GM23338 (cell line): Measurements from ENCODE around the gene BCL7C. TPM values are rescaled to one million over a fixed set of nuclear protein-coding genes. Genes with fewer than 3 reads are reported as not detected.

ENCODE experiments used
- ATAC-seq: fragments of 200-7000 bp; cut with Tn5 transposase; 3 replicates; pipeline ENCODE4 v1.9.1; 2020
- DNase-seq: peaks from one replicate; pipeline ENCODE4 v3.0.0-alpha.2; 2015; ENCODE audit warnings: low spot score
- H2AFZ ChIP-seq: fragments of 200-600 bp; sonication (generic); 2 replicates; pipeline ENCODE4 v1.8.0; 2016; ENCODE audit warnings: antibody characterized with exemption, mild to moderate bottlenecking, moderate library complexity
- H3F3A ChIP-seq: fragments of 200-600 bp; sonication (generic); replicated peaks from 2 replicates; pipeline ENCODE4 v1.8.0; 2017; ENCODE audit warnings: antibody characterized with exemption, mixed run types, low read depth
- H3K27ac ChIP-seq: fragments of 200-600 bp; sonication (generic); 2 replicates; pipeline ENCODE4 v1.6.1; 2016; ENCODE audit warnings: low read depth
- H3K27me3 ChIP-seq: fragments of 200-600 bp; sonication (generic); 2 replicates; pipeline ENCODE4 v1.8.0; 2016; ENCODE audit warnings: mild to moderate bottlenecking, mixed run types, moderate library complexity; ENCODE audit not compliant: insufficient read depth
- H3K36me3 ChIP-seq: fragments of 200-600 bp; sonication (generic); 2 replicates; pipeline ENCODE4 v1.8.0; 2016; ENCODE audit warnings: mild to moderate bottlenecking; ENCODE audit not compliant: insufficient read depth
- H3K4me1 ChIP-seq: fragments of 200-600 bp; sonication (generic); 2 replicates; pipeline ENCODE4 v1.8.0; 2016; ENCODE audit warnings: mild to moderate bottlenecking, moderate library complexity; ENCODE audit not compliant: insufficient read depth
- H3K4me2 ChIP-seq: fragments of 200-600 bp; sonication (generic); 2 replicates; pipeline ENCODE4 v1.7.1; 2017; ENCODE audit warnings: mixed run types
- H3K4me3 ChIP-seq: fragments of 200-600 bp; sonication (generic); 2 replicates; pipeline ENCODE4 v1.6.1; 2016; ENCODE audit warnings: mixed run types
- H3K79me2 ChIP-seq: fragments of 200-600 bp; sonication (generic); replicated peaks from 2 replicates; pipeline ENCODE4 v1.8.0; 2017; ENCODE audit warnings: mild to moderate bottlenecking; ENCODE audit not compliant: insufficient read depth
- H3K9me2 ChIP-seq: fragments of 200-600 bp; sonication (generic); 2 replicates; pipeline ENCODE4 v1.8.0; 2017; ENCODE audit not compliant: insufficient read depth
- H4K20me1 ChIP-seq: fragments of 200-600 bp; sonication (generic); replicated peaks from 2 replicates; pipeline ENCODE4 v1.8.0; 2017; ENCODE audit warnings: mild to moderate bottlenecking; ENCODE audit not compliant: insufficient read depth
- H3K27ac Mint-ChIP-seq: 2 replicates; pipeline ENCODE4 v1.8.0; 2020; ENCODE audit warnings: inconsistent platforms, mild to moderate bottlenecking, moderate library complexity, mixed read lengths
- H3K27me3 Mint-ChIP-seq: 3 replicates; pipeline ENCODE4 v1.8.0; 2022; ENCODE audit warnings: low read depth, mild to moderate bottlenecking, moderate library complexity, mixed read lengths, inconsistent platforms; ENCODE audit not compliant: insufficient read depth, poor library complexity
- H3K36me3 Mint-ChIP-seq: 3 replicates; pipeline ENCODE4 v1.8.0; 2021; ENCODE audit warnings: low read depth, mild to moderate bottlenecking, inconsistent platforms, moderate library complexity, mixed read lengths
- H3K4me1 Mint-ChIP-seq: 3 replicates; pipeline ENCODE4 v1.8.0; 2020; ENCODE audit warnings: mild to moderate bottlenecking, inconsistent platforms, mixed read lengths
- H3K4me3 Mint-ChIP-seq: 3 replicates; pipeline ENCODE4 v1.8.0; 2021; ENCODE audit warnings: moderate library complexity, mild to moderate bottlenecking, inconsistent platforms, mixed read lengths
- H3K9me3 Mint-ChIP-seq: 3 replicates; pipeline ENCODE4 v1.8.0; 2020; ENCODE audit warnings: moderate library complexity, mild to moderate bottlenecking, inconsistent platforms, mixed read lengths
- CREB1 ChIP-seq: fragments of 250-450 bp; sonication (Bioruptor Pico); IDR thresholded peaks from 2 replicates; pipeline ENCODE4 v1.5.0; 2020; ENCODE audit warnings: low read depth, mild to moderate bottlenecking, moderate library complexity
- EZH2 ChIP-seq: fragments of 200-600 bp; sonication (generic); IDR thresholded peaks from one replicate; pipeline ENCODE4 v1.8.0; 2017; ENCODE audit warnings: antibody characterized with exemption, mild to moderate bottlenecking, low read depth; ENCODE audit not compliant: unreplicated experiment
- JUNB ChIP-seq: IDR thresholded peaks from one replicate; pipeline ENCODE4 v1.6.1; 2016; ENCODE audit warnings: antibody characterized with exemption; ENCODE audit not compliant: unreplicated experiment
- NANOG ChIP-seq: IDR thresholded peaks from 2 replicates; pipeline ENCODE4 v1.6.1; 2016; ENCODE audit warnings: antibody characterized with exemption, borderline replicate concordance
- POLR2AphosphoS5 ChIP-seq: IDR thresholded peaks from 2 replicates; pipeline ENCODE4 v1.6.1; 2016; ENCODE audit warnings: antibody characterized with exemption, low read depth
- STAT1 ChIP-seq: IDR thresholded peaks from one replicate; pipeline ENCODE4 v1.6.1; 2016; ENCODE audit warnings: antibody characterized with exemption; ENCODE audit not compliant: unreplicated experiment
- polyA plus RNA-seq: library from polyadenylated mRNA; unstranded; fragments of >200 nt; fragmentation: Nextera tagmentation; extraction: Ambion mirVana; gene quantifications from 2 replicates; pipeline ENCODE4 v1.2.1, GENCODE V29; 2016
- total RNA-seq: library from RNA; depleted of rRNA; stranded (reverse); fragments of >200 nt; shearing (Covaris generic); gene quantifications from 2 replicates; pipeline ENCODE4 v1.2.3, GENCODE V29; 2014
- TF ChIP-seq, protein P1 (sequence below), 2 experiments: fragments of 200-600 bp in 1 of 2; sonication (generic) in 1 of 2; conservative IDR thresholded peaks; 2 replicates each; pipeline versions ENCODE4 v1.5.1 to v1.6.1; 2016 to 2017; ENCODE audit warnings: antibody characterized with exemption in 2 of 2, low read depth in 2 of 2, mild to moderate bottlenecking in 2 of 2, moderate library complexity in 1 of 2
- TF ChIP-seq, protein P2 (sequence below): IDR thresholded peaks from 2 replicates; pipeline ENCODE4 v1.6.1; 2016; ENCODE audit warnings: antibody characterized with exemption

The BCL7C gene
- total and polyA plus RNA-seq, 2 experiments from 2014 or later, result 17.5 to 22.1 TPM

DNA sequence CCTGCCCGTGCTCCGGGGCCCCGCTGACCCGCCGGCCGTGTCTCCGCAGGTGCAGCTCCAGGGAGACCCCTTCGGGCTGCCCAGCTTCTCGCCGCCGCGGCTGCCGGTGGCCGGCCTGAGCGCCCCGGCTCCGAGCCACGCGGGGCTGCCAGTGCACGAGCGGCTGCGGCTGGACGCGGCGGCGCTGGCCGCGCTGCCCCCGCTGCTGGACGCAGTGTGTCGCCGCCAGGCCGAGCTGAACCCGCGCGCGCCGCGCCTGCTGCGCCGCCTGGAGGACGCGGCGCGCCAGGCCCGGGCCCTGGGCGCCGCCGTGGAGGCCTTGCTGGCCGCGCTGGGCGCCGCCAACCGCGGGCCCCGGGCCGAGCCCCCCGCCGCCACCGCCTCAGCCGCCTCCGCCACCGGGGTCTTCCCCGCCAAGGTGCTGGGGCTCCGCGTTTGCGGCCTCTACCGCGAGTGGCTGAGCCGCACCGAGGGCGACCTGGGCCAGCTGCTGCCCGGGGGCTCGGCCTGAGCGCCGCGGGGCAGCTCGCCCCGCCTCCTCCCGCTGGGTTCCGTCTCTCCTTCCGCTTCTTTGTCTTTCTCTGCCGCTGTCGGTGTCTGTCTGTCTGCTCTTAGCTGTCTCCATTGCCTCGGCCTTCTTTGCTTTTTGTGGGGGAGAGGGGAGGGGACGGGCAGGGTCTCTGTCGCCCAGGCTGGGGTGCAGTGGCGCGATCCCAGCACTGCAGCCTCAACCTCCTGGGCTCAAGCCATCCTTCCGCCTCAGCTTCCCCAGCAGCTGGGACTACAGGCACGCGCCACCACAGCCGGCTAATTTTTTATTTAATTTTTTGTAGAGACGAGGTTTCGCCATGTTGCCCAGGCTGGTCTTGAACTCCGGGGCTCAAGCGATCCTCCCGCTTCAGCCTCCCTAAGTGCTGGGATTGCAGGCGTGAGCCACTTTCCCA lies 8.4 kb upstream of the BCL7C start:
- no peaks in the 10 kb centered on the region for H4K20me1 ChIP-seq
- TF ChIP-seq, protein P1, sequence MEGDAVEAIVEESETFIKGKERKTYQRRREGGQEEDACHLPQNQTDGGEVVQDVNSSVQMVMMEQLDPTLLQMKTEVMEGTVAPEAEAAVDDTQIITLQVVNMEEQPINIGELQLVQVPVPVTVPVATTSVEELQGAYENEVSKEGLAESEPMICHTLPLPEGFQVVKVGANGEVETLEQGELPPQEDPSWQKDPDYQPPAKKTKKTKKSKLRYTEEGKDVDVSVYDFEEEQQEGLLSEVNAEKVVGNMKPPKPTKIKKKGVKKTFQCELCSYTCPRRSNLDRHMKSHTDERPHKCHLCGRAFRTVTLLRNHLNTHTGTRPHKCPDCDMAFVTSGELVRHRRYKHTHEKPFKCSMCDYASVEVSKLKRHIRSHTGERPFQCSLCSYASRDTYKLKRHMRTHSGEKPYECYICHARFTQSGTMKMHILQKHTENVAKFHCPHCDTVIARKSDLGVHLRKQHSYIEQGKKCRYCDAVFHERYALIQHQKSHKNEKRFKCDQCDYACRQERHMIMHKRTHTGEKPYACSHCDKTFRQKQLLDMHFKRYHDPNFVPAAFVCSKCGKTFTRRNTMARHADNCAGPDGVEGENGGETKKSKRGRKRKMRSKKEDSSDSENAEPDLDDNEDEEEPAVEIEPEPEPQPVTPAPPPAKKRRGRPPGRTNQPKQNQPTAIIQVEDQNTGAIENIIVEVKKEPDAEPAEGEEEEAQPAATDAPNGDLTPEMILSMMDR (conservative IDR thresholded peaks at IDR 0.05; ENCODE audit: low read depth in 2 of 2), result peak in 1 of 2 experiments; percentile 42; a peak in 2 of 4 replicates
- TF ChIP-seq JUNB, result no peak
- peak; percentile 52; the same call in 1 of the 2 replicates for TF ChIP-seq POLR2AphosphoS5
- no peaks in the 10 kb centered on the region for H3K36me3 Mint-ChIP-seq
- H3K4me3 ChIP-seq, result peak overlapping the region; percentile 68
- H3K27me3 ChIP-seq, result peaks cover 18% of the 10 kb centered on the region
- DNase-seq, result peak; percentile 71
- H3K27ac Mint-ChIP-seq, result peak overlapping the region; percentile 69; the same call in 1 of the 2 replicates
- no peaks in the 10 kb centered on the region; the same call in 2 of the 3 replicates for H3K9me3 Mint-ChIP-seq
- peaks cover 7% of the 10 kb centered on the region; the same call in 1 of the 2 replicates for H3K9me2 ChIP-seq
- no peaks in the 10 kb centered on the region for H3K36me3 ChIP-seq
- H3K4me1 ChIP-seq, result peaks cover 6% of the 10 kb centered on the region
- H3K4me1 Mint-ChIP-seq, result peaks cover 9% of the 10 kb centered on the region
- H3K4me2 ChIP-seq, result peak overlapping the region; percentile 81
- H2AFZ ChIP-seq, result peak overlapping the region; percentile 99
- peak overlapping the region; percentile 82 for H3K4me3 Mint-ChIP-seq
- H3K79me2 ChIP-seq, result no peaks in the 10 kb centered on the region
- H3F3A ChIP-seq, result peaks cover 9% of the 10 kb centered on the region; the same call in 1 of the 2 replicates
- H3K27ac ChIP-seq, result no peak overlapping the region
- H3K27me3 Mint-ChIP-seq, result peaks cover 10% of the 10 kb centered on the region
- peak; percentile 84 for ATAC-seq

DNA sequence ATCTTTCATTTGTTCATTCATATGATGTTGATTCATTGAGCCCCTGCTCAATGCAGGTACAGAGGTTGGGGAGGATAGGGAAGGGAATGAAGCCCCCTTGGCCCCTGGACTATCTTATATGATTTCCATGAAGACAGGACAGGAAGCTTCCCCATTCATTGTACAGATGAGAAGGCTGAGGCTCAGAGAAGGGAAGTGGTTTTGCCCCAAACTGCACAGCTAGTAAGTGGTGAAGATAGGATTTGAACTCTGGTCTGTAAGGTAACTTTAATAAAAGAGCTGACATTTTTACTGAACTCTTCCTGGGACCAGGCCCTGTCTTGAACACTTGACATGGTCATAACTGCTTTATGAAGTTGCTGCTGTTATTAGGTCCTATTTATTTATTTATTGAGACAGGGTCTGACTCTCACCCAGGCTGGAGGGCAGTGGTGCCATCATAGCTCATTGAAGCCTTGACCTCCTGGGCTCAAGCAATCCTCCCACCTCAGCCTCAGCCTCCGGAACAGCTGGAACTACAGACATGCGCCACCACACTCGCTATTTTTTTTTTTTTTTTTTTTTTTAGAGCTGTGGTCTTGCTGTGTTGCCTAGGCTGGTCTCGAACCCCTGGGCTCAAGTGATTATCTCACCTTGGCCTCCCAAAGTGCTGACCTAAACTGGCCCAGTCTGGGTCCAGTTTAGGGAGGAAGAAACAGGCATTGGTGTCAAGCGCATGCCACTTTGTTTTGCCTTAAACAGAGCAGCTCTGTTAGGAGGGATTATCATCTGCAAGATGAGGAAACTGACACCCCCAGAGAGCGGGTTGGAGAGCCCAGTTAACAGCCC lies 7.5 kb upstream of the BCL7C start:
- Histone ChIP-seq H4K20me1 (no peaks in the 10 kb centered on the region), H3K36me3 (no peaks in the 10 kb centered on the region), H3K4me2 (peak overlapping the region; percentile 81), H3K4me1 (peaks cover 6% of the 10 kb centered on the region), H3K4me3 (peak overlapping the region; percentile 59), H3K27me3 (peaks cover 18% of the 10 kb centered on the region), H3K79me2 (no peaks in the 10 kb centered on the region), H3K27ac (no peak overlapping the region), H2AFZ (peak overlapping the region; percentile 80; the same call in 1 of the 2 replicates), H3K9me2 (peaks cover 7% of the 10 kb centered on the region; the same call in 1 of the 2 replicates), H3F3A (peaks cover 14% of the 10 kb centered on the region; the same call in 1 of the 2 replicates)
- H3K4me3 Mint-ChIP-seq, result peak overlapping the region; percentile 60
- peaks cover 9% of the 10 kb centered on the region for H3K4me1 Mint-ChIP-seq
- H3K27me3 Mint-ChIP-seq, result peaks cover 10% of the 10 kb centered on the region
- no peak overlapping the region for H3K27ac Mint-ChIP-seq
- no peaks in the 10 kb centered on the region; the same call in 2 of the 3 replicates for H3K9me3 Mint-ChIP-seq
- DNase-seq (no peak), ATAC-seq (no peak)
- no peaks in the 10 kb centered on the region for H3K36me3 Mint-ChIP-seq
- TF ChIP-seq, protein P2, sequence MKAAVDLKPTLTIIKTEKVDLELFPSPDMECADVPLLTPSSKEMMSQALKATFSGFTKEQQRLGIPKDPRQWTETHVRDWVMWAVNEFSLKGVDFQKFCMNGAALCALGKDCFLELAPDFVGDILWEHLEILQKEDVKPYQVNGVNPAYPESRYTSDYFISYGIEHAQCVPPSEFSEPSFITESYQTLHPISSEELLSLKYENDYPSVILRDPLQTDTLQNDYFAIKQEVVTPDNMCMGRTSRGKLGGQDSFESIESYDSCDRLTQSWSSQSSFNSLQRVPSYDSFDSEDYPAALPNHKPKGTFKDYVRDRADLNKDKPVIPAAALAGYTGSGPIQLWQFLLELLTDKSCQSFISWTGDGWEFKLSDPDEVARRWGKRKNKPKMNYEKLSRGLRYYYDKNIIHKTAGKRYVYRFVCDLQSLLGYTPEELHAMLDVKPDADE, result no peak
- TF ChIP-seq, protein P1 (conservative IDR thresholded peaks at IDR 0.05; ENCODE audit: low read depth in 2 of 2), result no peak
- TF ChIP-seq POLR2AphosphoS5, result no peak
- TF ChIP-seq EZH2, result no peak
- TF ChIP-seq NANOG, result no peak
- no peak for TF ChIP-seq CREB1 (CRISPR knock-in tag)
- TF ChIP-seq STAT1, result no peak
